Measurements from ENCODE around the gene RAPSN. TPM values are rescaled to one million over a fixed set of nuclear protein-coding genes. Genes with fewer than 3 reads are reported as not detected.

Gene RAPSN
- total and polyA plus RNA-seq, 2 donors (not counting 1 experiment from before 2014, with no cell fraction given) = 0.17 TPM; not detected in 1

- no peak overlapping the region for H3K27ac ChIP-seq (ENCODE audit: insufficient read depth, low read length)
- no peaks in the 10 kb centered on the region for H3K9me3 ChIP-seq (ENCODE audit: control insufficient read depth, insufficient read depth, low read depth, low read length)
- no peaks in the 10 kb centered on the region for H4K20me1 ChIP-seq (ENCODE audit: control insufficient read depth, extremely low read depth, insufficient read depth, low read length)
- H3K4me3 ChIP-seq (replicated peaks in 1 of 4; ENCODE audit: control extremely low read depth in 1 of 4, insufficient read depth in 1 of 4, low read depth in 3 of 4, low read length in 4 of 4) = peak overlapping the region in 2 of 4 experiments; percentile 59 to 64
- peak overlapping the region; percentile 24 for H2AFZ ChIP-seq (ENCODE audit: low read length)
- H3K4me2 ChIP-seq (ENCODE audit: extremely low read depth, insufficient read depth, low read length) = peak overlapping the region; percentile 79
- no peaks in the 10 kb centered on the region for H3K27me3 ChIP-seq (ENCODE audit: control insufficient read depth, insufficient read depth, low read length)
- peaks cover 3% of the 10 kb centered on the region for H3K4me1 ChIP-seq (ENCODE audit: control insufficient read depth, extremely low read depth, insufficient read depth, low read length)
- TF ChIP-seq EZH2 (IDR thresholded peaks at IDR 0.05; ENCODE audit: low read length, missing control alignments) (no peak), CTCF (conservative IDR thresholded peaks at IDR 0.05 in 1 of 2, IDR thresholded peaks at IDR 0.05 in 1 of 2; ENCODE audit: low read depth in 1 of 2, low read length in 2 of 2) (no peak)
- H3K9ac ChIP-seq (ENCODE audit: insufficient read depth, low read length) = no peak overlapping the region
- no peak for DNase-seq (ENCODE audit: low read depth in 2 of 2)
- no peaks in the 10 kb centered on the region for H3K36me3 ChIP-seq (ENCODE audit: control insufficient read depth, insufficient read depth, low read length)
- H3K79me2 ChIP-seq (ENCODE audit: control insufficient read depth, insufficient read depth, low read length) = no peaks in the 10 kb centered on the region
Measured at GRCh38 chr11:47399860-47400767, 48.8 kb downstream of the RAPSN start.

- Histone ChIP-seq H3K9ac (ENCODE audit: insufficient read depth, low read length) (no peak overlapping the region), H3K79me2 (ENCODE audit: control insufficient read depth, insufficient read depth, low read length) (no peaks in the 10 kb centered on the region), H3K9me3 (ENCODE audit: control insufficient read depth, insufficient read depth, low read depth, low read length) (no peaks in the 10 kb centered on the region), H3K4me2 (ENCODE audit: extremely low read depth, insufficient read depth, low read length) (no peak overlapping the region), H3K4me1 (ENCODE audit: control insufficient read depth, extremely low read depth, insufficient read depth, low read length) (peaks cover 9% of the 10 kb centered on the region), H3K36me3 (ENCODE audit: control insufficient read depth, insufficient read depth, low read length) (no peaks in the 10 kb centered on the region), H3K4me3 (replicated peaks in 1 of 4; ENCODE audit: control extremely low read depth in 1 of 4, insufficient read depth in 1 of 4, low read depth in 3 of 4, low read length in 4 of 4) (no peak overlapping the region), H4K20me1 (ENCODE audit: control insufficient read depth, extremely low read depth, insufficient read depth, low read length) (no peaks in the 10 kb centered on the region), H2AFZ (ENCODE audit: low read length) (no peak overlapping the region), H3K27me3 (ENCODE audit: control insufficient read depth, insufficient read depth, low read length) (no peaks in the 10 kb centered on the region), H3K27ac (ENCODE audit: insufficient read depth, low read length) (no peak overlapping the region)
- DNase-seq (ENCODE audit: low read depth in 2 of 2) = no peak
- TF ChIP-seq CTCF (conservative IDR thresholded peaks at IDR 0.05 in 1 of 2, IDR thresholded peaks at IDR 0.05 in 1 of 2; ENCODE audit: low read depth in 1 of 2, low read length in 2 of 2) = no peak
- TF ChIP-seq EZH2 (IDR thresholded peaks at IDR 0.05; ENCODE audit: low read length, missing control alignments) = no peak
Measured at GRCh38 chr11:47398551-47398950, 50.4 kb downstream of the RAPSN start.

GRCh38 chr11:47398011-47398410, 50.9 kb downstream of the RAPSN start:
- H3K27me3 ChIP-seq (ENCODE audit: control insufficient read depth, insufficient read depth, low read length) = no peaks in the 10 kb centered on the region
- H3K4me2 ChIP-seq (ENCODE audit: extremely low read depth, insufficient read depth, low read length) = no peak overlapping the region
- TF ChIP-seq CTCF (conservative IDR thresholded peaks at IDR 0.05 in 1 of 2, IDR thresholded peaks at IDR 0.05 in 1 of 2; ENCODE audit: low read depth in 1 of 2, low read length in 2 of 2) (no peak), EZH2 (IDR thresholded peaks at IDR 0.05; ENCODE audit: low read length, missing control alignments) (no peak)
- no peak for DNase-seq (ENCODE audit: low read depth in 2 of 2)
- no peaks in the 10 kb centered on the region for H4K20me1 ChIP-seq (ENCODE audit: control insufficient read depth, extremely low read depth, insufficient read depth, low read length)
- H3K9ac ChIP-seq (ENCODE audit: insufficient read depth, low read length) = no peak overlapping the region
- peaks cover 10% of the 10 kb centered on the region for H3K4me1 ChIP-seq (ENCODE audit: control insufficient read depth, extremely low read depth, insufficient read depth, low read length)
- no peak overlapping the region for H3K27ac ChIP-seq (ENCODE audit: insufficient read depth, low read length)
- no peaks in the 10 kb centered on the region for H3K9me3 ChIP-seq (ENCODE audit: control insufficient read depth, insufficient read depth, low read depth, low read length)
- no peaks in the 10 kb centered on the region for H3K36me3 ChIP-seq (ENCODE audit: control insufficient read depth, insufficient read depth, low read length)
- H3K4me3 ChIP-seq (replicated peaks in 1 of 4; ENCODE audit: control extremely low read depth in 1 of 4, insufficient read depth in 1 of 4, low read depth in 3 of 4, low read length in 4 of 4) = no peak overlapping the region
- no peaks in the 10 kb centered on the region for H3K79me2 ChIP-seq (ENCODE audit: control insufficient read depth, insufficient read depth, low read length)
- H2AFZ ChIP-seq (ENCODE audit: low read length) = no peak overlapping the region

All from fibroblast of lung (primary cell).